Neural cell (in vitro differentiated cells): ENCODE measurements around the gene MRPL10. TPM values are rescaled to one million over a fixed set of nuclear protein-coding genes. Genes with fewer than 3 reads are reported as not detected.
"Not testable (repeated sequence)": the region's sequence is repeated elsewhere in the genome, so short reads cannot be mapped to it uniquely, and the experiment has no call there.

Source experiments
- H2AFZ ChIP-seq: fragments of 200-600, 300-800 bp; sonication (generic), shearing (Covaris generic); 2 replicates; pipeline ENCODE4 v1.6.0; 2014; ENCODE audit warnings: low read depth, mild to moderate bottlenecking, antibody characterized with exemption, low read length, moderate library complexity
- H3F3A ChIP-seq: fragments of 200-600 bp; shearing (Covaris generic); 2 replicates; pipeline ENCODE4 v1.6.1; 2016; ENCODE audit warnings: mild to moderate bottlenecking, moderate library complexity, mixed read lengths, antibody characterized with exemption, low read length; ENCODE audit not compliant: insufficient read depth, poor library complexity, severe bottlenecking
- H3K27ac ChIP-seq: fragments of 200-600, 300-800 bp; sonication (generic), shearing (Covaris generic); 2 replicates; pipeline ENCODE4 v1.5.1; 2014; ENCODE audit warnings: mild to moderate bottlenecking, low read length, moderate library complexity
- H3K27me3 ChIP-seq: fragments of 300-800, 200-600 bp; sonication (generic), shearing (Covaris generic); 2 replicates; pipeline ENCODE4 v1.6.0; 2014; ENCODE audit warnings: mild to moderate bottlenecking, low read depth, low read length, moderate library complexity; ENCODE audit not compliant: insufficient read depth
- H3K36me3 ChIP-seq: fragments of 300-800, 200-600 bp; sonication (generic), shearing (Covaris generic); 2 replicates; pipeline ENCODE4 v1.5.1; 2014; ENCODE audit warnings: mild to moderate bottlenecking, antibody characterized with exemption, low read length, moderate library complexity; ENCODE audit not compliant: insufficient read depth
- H3K4me2 ChIP-seq: fragments of 300-800, 200-600 bp; sonication (generic), shearing (Covaris generic); 2 replicates; pipeline ENCODE4 v1.6.0; 2014; ENCODE audit warnings: mild to moderate bottlenecking, low read length
- H3K4me3 ChIP-seq: fragments of 300-800, 200-600 bp; sonication (generic), shearing (Covaris generic); 2 replicates; pipeline ENCODE4 v1.5.1; 2014; ENCODE audit warnings: mild to moderate bottlenecking, low read length, moderate library complexity
- H3K79me2 ChIP-seq: fragments of 200-600 bp; shearing (Covaris generic); replicated peaks from 2 replicates; pipeline ENCODE4 v1.6.0; 2014; ENCODE audit warnings: mild to moderate bottlenecking, low read length, moderate library complexity; ENCODE audit not compliant: insufficient read depth
- H3K9ac ChIP-seq: fragments of 300-800, 200-600 bp; sonication (generic), shearing (Covaris generic); 2 replicates; pipeline ENCODE4 v1.6.1; 2016; ENCODE audit warnings: mild to moderate bottlenecking, low read length, mixed read lengths
- H3K9me2 ChIP-seq: fragments of 200-600 bp; shearing (Covaris generic); 2 replicates; pipeline ENCODE4 v1.6.1; 2016; ENCODE audit warnings: mild to moderate bottlenecking, low read length, mixed read lengths; ENCODE audit not compliant: insufficient read depth
- H3K9me3 ChIP-seq: fragments of 200-600, 300-800 bp; sonication (generic), shearing (Covaris generic); 2 replicates; pipeline ENCODE4 v1.6.1; 2016; ENCODE audit warnings: mild to moderate bottlenecking, mixed run types, low read length, moderate library complexity, mixed read lengths
- H4K20me1 ChIP-seq: fragments of 200-600 bp; shearing (Covaris generic); 2 replicates; pipeline ENCODE4 v1.6.1; 2016; ENCODE audit warnings: mild to moderate bottlenecking, mixed run types; ENCODE audit not compliant: insufficient read depth
- EP300 ChIP-seq: fragments of 450-650 bp; conservative IDR thresholded peaks from 2 replicates; pipeline ENCODE4 v1.6.1; 2014; ENCODE audit warnings: antibody characterized with exemption, mild to moderate bottlenecking, moderate library complexity; ENCODE audit not compliant: poor library complexity, severe bottlenecking
- EZH2 ChIP-seq: fragments of 200-600, 300-800 bp; shearing (Covaris generic), sonication (generic); IDR thresholded peaks from 2 replicates; pipeline ENCODE4 v1.6.1; 2014; ENCODE audit warnings: antibody characterized with exemption, low read length, borderline replicate concordance, mild to moderate bottlenecking; ENCODE audit not compliant: insufficient read depth, poor library complexity, severe bottlenecking
- MXI1 ChIP-seq: fragments of 450-650 bp; conservative IDR thresholded peaks from 2 replicates; pipeline ENCODE4 v1.6.1; 2014; ENCODE audit warnings: antibody characterized with exemption, mild to moderate bottlenecking; ENCODE audit not compliant: poor library complexity, severe bottlenecking
- POLR2AphosphoS5 ChIP-seq: IDR thresholded peaks from 2 replicates; pipeline ENCODE4 v1.6.1; 2012
- RAD21 ChIP-seq: fragments of 450-650 bp; conservative IDR thresholded peaks from 2 replicates; pipeline ENCODE4 v1.6.1; 2014; ENCODE audit warnings: antibody characterized with exemption, mild to moderate bottlenecking, moderate library complexity
- SMC3 ChIP-seq: fragments of 450-650 bp; conservative IDR thresholded peaks from 2 replicates; pipeline ENCODE4 v1.6.1; 2014; ENCODE audit warnings: antibody characterized with exemption, mild to moderate bottlenecking, moderate library complexity; ENCODE audit not compliant: poor library complexity
- TAF1 ChIP-seq: IDR thresholded peaks from 2 replicates; pipeline ENCODE4 v1.6.1; 2012; ENCODE audit warnings: low read depth
- polyA plus RNA-seq: library from polyadenylated mRNA; depleted of rRNA; stranded (reverse); fragments of >200 nt; gene quantifications from 2 replicates; pipeline ENCODE4 v1.2.3, GENCODE V29; 2014
- TF ChIP-seq, protein P1 (sequence below): IDR thresholded peaks from 2 replicates; pipeline ENCODE4 v1.6.1; 2012; ENCODE audit warnings: borderline replicate concordance
- TF ChIP-seq, protein P2 (sequence below): fragments of 450-650 bp; IDR thresholded peaks from 2 replicates; pipeline ENCODE4 v1.5.1; 2014; ENCODE audit warnings: antibody characterized with exemption, mild to moderate bottlenecking, moderate library complexity; ENCODE audit not compliant: poor library complexity, severe bottlenecking

Gene MRPL10
- polyA plus RNA-seq, 1 donor from 2014 or later = 34.2 TPM

DNA sequence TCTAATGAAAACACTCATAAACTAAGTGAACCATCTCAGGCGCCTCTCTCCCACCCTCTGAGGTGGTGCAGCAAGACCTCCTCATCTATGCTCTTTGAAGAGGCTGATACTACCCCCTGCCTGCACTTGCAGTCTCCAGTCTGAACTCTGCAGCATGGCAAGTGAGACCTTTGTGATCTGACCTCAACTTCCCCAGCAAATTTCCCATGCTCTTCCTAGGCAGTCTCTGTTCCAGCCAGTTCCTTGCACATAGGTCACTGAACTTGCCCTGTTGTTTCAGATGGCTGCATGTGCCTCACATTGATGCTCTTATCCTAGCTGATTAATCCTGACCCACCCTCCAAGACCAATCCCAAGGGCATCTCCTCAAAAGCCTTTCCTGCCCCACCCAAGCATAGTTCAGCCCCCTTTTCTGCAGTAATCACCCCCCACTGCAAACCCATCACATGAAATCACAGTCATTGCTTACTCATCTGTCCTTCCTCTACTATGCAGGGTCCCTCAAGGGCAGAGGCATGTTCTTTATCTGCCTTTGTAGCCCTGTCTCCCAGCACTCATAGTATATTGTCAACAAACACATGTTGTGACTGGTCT, 56.3 kb downstream of the MRPL10 start:
- Histone ChIP-seq H3K79me2 (no peaks in the 10 kb centered on the region), H3K27ac (no peak overlapping the region), H2AFZ (no peak overlapping the region), H3K9me3 (no peaks in the 10 kb centered on the region), H4K20me1 (no peaks in the 10 kb centered on the region), H3K9ac (no peak overlapping the region), H3F3A (no peaks in the 10 kb centered on the region), H3K4me3 (no peak overlapping the region), H3K36me3 (no peaks in the 10 kb centered on the region), H3K4me2 (no peak overlapping the region), H3K27me3 (peaks cover 9% of the 10 kb centered on the region), H3K9me2 (no peaks in the 10 kb centered on the region)
- TF ChIP-seq TAF1 = no peak
- TF ChIP-seq, protein P1, sequence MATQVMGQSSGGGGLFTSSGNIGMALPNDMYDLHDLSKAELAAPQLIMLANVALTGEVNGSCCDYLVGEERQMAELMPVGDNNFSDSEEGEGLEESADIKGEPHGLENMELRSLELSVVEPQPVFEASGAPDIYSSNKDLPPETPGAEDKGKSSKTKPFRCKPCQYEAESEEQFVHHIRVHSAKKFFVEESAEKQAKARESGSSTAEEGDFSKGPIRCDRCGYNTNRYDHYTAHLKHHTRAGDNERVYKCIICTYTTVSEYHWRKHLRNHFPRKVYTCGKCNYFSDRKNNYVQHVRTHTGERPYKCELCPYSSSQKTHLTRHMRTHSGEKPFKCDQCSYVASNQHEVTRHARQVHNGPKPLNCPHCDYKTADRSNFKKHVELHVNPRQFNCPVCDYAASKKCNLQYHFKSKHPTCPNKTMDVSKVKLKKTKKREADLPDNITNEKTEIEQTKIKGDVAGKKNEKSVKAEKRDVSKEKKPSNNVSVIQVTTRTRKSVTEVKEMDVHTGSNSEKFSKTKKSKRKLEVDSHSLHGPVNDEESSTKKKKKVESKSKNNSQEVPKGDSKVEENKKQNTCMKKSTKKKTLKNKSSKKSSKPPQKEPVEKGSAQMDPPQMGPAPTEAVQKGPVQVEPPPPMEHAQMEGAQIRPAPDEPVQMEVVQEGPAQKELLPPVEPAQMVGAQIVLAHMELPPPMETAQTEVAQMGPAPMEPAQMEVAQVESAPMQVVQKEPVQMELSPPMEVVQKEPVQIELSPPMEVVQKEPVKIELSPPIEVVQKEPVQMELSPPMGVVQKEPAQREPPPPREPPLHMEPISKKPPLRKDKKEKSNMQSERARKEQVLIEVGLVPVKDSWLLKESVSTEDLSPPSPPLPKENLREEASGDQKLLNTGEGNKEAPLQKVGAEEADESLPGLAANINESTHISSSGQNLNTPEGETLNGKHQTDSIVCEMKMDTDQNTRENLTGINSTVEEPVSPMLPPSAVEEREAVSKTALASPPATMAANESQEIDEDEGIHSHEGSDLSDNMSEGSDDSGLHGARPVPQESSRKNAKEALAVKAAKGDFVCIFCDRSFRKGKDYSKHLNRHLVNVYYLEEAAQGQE = no peak

DNA sequence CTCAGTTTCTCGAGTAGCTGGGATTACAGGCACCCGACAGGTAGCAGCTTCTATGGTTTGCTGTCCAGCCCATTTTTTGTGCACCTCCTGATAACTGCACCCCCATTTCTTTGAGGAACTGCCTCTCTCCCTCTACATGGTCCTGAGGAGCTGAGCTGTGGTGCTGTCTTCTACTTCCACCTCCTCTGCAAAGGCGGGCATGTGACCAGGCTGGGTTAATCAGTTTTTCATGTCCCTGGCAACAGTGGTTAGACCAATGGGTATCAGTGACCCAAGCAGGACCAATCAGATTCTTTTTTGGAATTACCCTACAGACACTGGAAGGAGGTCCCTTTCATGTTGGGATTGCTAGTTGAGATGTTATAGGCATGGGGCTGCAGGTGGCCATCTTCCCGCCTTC, 57.0 kb downstream of the MRPL10 start:
- Histone ChIP-seq H3F3A (no peaks in the 10 kb centered on the region), H3K4me3 (no peak overlapping the region), H3K79me2 (no peaks in the 10 kb centered on the region), H3K9me3 (no peaks in the 10 kb centered on the region), H3K9me2 (no peaks in the 10 kb centered on the region), H3K27me3 (peaks cover 13% of the 10 kb centered on the region), H4K20me1 (no peaks in the 10 kb centered on the region), H2AFZ (no peak overlapping the region), H3K36me3 (no peaks in the 10 kb centered on the region), H3K9ac (no peak overlapping the region), H3K4me2 (no peak overlapping the region), H3K27ac (no peak overlapping the region)
- TF ChIP-seq EZH2 (no peak), MXI1 (no peak), POLR2AphosphoS5 (no peak), TAF1 (no peak), EP300 (no peak), SMC3 (no peak), RAD21 (no peak)
- TF ChIP-seq, protein P1 = no peak
- TF ChIP-seq, protein P2, sequence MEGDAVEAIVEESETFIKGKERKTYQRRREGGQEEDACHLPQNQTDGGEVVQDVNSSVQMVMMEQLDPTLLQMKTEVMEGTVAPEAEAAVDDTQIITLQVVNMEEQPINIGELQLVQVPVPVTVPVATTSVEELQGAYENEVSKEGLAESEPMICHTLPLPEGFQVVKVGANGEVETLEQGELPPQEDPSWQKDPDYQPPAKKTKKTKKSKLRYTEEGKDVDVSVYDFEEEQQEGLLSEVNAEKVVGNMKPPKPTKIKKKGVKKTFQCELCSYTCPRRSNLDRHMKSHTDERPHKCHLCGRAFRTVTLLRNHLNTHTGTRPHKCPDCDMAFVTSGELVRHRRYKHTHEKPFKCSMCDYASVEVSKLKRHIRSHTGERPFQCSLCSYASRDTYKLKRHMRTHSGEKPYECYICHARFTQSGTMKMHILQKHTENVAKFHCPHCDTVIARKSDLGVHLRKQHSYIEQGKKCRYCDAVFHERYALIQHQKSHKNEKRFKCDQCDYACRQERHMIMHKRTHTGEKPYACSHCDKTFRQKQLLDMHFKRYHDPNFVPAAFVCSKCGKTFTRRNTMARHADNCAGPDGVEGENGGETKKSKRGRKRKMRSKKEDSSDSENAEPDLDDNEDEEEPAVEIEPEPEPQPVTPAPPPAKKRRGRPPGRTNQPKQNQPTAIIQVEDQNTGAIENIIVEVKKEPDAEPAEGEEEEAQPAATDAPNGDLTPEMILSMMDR = no peak

GRCh38 chr17:47773649-47774048, 57.7 kb downstream of the MRPL10 start:
- not testable (repeated sequence) for H3K9me3 ChIP-seq, H3K4me2 ChIP-seq, H2AFZ ChIP-seq, H3K4me3 ChIP-seq, H3K9ac ChIP-seq, H3F3A ChIP-seq, H4K20me1 ChIP-seq, H3K27ac ChIP-seq, H3K79me2 ChIP-seq, H3K36me3 ChIP-seq, H3K9me2 ChIP-seq
- peaks cover 13% of the 10 kb centered on the region for H3K27me3 ChIP-seq
